ENCODE results near the gene KCNG3.

KCNG3 gene, protein sequence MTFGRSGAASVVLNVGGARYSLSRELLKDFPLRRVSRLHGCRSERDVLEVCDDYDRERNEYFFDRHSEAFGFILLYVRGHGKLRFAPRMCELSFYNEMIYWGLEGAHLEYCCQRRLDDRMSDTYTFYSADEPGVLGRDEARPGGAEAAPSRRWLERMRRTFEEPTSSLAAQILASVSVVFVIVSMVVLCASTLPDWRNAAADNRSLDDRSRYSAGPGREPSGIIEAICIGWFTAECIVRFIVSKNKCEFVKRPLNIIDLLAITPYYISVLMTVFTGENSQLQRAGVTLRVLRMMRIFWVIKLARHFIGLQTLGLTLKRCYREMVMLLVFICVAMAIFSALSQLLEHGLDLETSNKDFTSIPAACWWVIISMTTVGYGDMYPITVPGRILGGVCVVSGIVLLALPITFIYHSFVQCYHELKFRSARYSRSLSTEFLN

DNA sequence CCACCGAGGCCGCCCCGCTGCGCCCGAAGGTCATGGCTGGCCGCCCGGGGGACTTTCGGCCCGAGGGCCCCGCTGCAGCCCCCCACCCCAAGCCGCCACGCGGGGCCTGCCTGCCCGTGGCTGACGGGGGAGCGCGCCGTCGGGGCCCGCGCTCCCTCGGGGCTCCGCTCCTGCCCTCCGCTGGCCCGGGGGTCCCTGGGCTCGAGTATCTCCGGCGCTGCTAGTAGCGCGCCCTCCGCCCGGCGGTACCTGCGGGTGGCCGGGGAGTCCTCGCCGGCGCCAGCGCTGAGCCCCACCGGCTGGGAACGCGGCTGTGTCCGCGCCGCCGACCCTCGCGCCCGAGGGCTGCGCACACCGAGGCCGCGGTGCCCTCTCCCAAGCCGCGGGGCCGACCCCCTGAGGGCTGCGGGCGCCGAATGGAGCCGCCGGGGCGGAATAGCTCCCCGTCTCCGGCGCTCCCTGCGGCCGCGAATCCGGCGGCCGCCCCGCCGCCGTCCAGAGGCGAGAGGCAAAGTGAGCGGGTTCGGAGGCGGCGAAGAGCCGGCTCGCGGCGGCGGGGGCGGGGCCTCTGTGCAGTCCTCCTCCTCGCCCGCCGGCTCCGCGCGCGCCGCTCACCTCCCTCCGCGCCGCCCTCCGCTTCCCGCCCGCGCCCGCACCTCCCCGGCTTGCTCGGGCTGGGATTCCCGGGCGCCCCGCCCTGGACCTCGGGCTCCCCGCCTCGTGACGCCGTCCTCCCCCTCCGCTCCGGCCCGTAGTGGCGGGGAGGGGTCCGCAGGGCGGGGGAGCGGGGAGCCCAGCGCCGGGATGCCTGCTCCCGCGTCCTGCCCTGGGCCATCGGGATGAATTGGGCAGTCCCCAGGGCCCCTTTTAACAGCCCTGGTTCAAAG, at the start of gene KCNG3:
Gene KCNG3, minus strand, starts transcription at position 515 of the 887 bp plus-strand sequence. Its CDS starts 481 bp downstream, at position 34.
- H3K9me3 ChIP-seq (ENCODE audit: control insufficient read depth, low read length): no peaks in the 10 kb centered on the region
- H3K27me3 ChIP-seq (ENCODE audit: control insufficient read depth, insufficient read depth, low read length): peaks cover 26% of the 10 kb centered on the region
- no peaks in the 10 kb centered on the region for H3K4me1 ChIP-seq (ENCODE audit: control insufficient read depth, insufficient read depth, low read length)
- no peaks in the 10 kb centered on the region for H3K36me3 ChIP-seq (ENCODE audit: control insufficient read depth, insufficient read depth, low read length)
- H3K4me3 ChIP-seq (ENCODE audit: low read length): no peak within 1 kb of the TSS
- no peak within 1 kb of the TSS for H3K9ac ChIP-seq (ENCODE audit: low read length)

DNA sequence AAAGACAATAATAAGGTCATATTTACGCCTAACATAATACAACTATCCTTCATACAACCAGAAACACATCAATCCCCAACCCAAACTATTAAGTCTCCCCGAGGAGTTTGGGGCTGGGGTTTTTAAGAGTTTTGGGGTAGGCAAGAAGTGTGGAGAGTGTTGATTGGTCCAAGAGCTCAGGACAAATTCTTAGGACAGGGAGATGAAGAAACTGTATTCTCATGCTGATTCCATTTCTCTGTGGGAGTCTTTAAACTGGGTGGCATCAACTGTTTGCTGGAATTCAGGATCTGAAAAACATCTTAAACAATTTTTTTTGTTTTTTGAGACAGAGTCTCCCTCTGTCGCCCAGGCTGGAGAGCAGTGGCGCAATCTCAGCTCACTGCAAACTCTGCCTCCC, 49.1 kb upstream of the KCNG3 start:
- Histone ChIP-seq H3K36me3 (ENCODE audit: control insufficient read depth, insufficient read depth, low read length) (no peaks in the 10 kb centered on the region), H3K4me1 (ENCODE audit: control insufficient read depth, insufficient read depth, low read length) (no peaks in the 10 kb centered on the region), H3K9ac (ENCODE audit: low read length) (no peak overlapping the region), H3K4me3 (ENCODE audit: low read length) (no peak overlapping the region), H3K27me3 (ENCODE audit: control insufficient read depth, insufficient read depth, low read length) (no peaks in the 10 kb centered on the region), H3K9me3 (ENCODE audit: control insufficient read depth, low read length) (no peaks in the 10 kb centered on the region)

DNA sequence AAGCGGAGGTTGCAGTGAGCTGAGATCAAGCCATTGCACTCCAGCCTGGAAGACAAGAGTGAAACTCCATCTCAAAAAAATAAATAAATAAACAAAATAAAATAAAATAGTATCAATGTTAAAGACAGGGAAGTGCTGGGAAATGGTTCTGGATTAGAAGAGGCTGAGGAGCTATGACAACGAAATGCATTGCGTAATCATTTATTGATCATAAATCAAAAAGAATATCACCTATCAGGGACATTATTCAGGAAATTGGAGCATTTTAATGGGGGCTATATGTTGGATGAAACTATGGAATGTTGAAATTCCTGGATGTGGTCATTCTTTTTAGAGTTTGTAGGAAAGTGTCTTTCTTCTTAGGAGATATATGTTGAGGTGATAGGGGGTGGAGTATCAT, 43.7 kb upstream of the KCNG3 start:
- H3K36me3 ChIP-seq (ENCODE audit: control insufficient read depth, insufficient read depth, low read length): no peaks in the 10 kb centered on the region
- H3K9ac ChIP-seq (ENCODE audit: low read length): no peak overlapping the region
- no peaks in the 10 kb centered on the region for H3K27me3 ChIP-seq (ENCODE audit: control insufficient read depth, insufficient read depth, low read length)
- H3K4me3 ChIP-seq (ENCODE audit: low read length): no peak overlapping the region
- no peaks in the 10 kb centered on the region for H3K4me1 ChIP-seq (ENCODE audit: control insufficient read depth, insufficient read depth, low read length)
- H3K9me3 ChIP-seq (ENCODE audit: control insufficient read depth, low read length): no peaks in the 10 kb centered on the region

DNA sequence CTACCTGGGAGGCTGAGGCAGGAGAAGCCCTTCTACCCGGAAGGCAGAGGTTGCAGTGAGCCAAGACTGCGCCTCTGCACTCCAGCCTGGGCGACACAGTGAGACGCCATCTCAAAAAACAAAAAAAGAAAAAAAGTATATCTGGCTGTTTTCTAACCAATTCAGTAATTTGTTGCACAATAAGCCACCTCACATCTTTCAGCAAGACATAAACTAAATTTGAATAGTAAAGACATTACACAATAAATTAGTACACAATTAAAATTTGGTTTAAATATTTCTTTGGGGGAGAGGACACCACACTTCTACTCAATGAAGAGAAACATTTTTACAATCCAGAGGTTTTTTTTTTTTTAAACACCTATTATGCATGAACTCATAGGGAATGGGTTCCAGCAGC, 38.6 kb upstream of the KCNG3 start:
- H3K4me1 ChIP-seq (ENCODE audit: control insufficient read depth, insufficient read depth, low read length): no peaks in the 10 kb centered on the region
- H3K4me3 ChIP-seq (ENCODE audit: low read length): no peak overlapping the region
- no peak overlapping the region for H3K9ac ChIP-seq (ENCODE audit: low read length)
- no peaks in the 10 kb centered on the region for H3K27me3 ChIP-seq (ENCODE audit: control insufficient read depth, insufficient read depth, low read length)
- H3K36me3 ChIP-seq (ENCODE audit: control insufficient read depth, insufficient read depth, low read length): no peaks in the 10 kb centered on the region
- H3K9me3 ChIP-seq (ENCODE audit: control insufficient read depth, low read length): no peaks in the 10 kb centered on the region

DNA sequence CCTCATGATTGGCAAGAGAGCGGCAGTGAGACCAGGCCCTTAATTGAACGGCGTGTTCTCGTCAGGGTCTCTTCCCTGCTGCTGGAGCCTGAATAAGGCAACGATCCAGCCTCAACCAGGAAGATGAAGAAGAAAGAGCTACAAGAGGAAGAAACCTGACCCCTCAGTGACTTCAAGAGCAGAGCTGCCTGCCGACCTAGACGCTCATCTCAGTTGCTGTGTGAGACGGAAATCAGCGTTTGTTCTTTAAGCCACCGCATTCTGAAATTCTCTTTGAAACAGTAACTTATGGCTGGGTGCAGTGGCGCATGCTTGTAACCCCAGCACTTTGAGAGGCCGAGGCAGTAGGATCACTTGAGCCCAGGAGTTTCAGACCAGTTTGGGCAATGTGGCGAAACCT, 29.6 kb upstream of the KCNG3 start:
- H3K9ac ChIP-seq (ENCODE audit: low read length): no peak overlapping the region
- no peaks in the 10 kb centered on the region for H3K4me1 ChIP-seq (ENCODE audit: control insufficient read depth, insufficient read depth, low read length)
- H3K36me3 ChIP-seq (ENCODE audit: control insufficient read depth, insufficient read depth, low read length): no peaks in the 10 kb centered on the region
- no peaks in the 10 kb centered on the region for H3K9me3 ChIP-seq (ENCODE audit: control insufficient read depth, low read length)
- H3K27me3 ChIP-seq (ENCODE audit: control insufficient read depth, insufficient read depth, low read length): no peaks in the 10 kb centered on the region
- no peak overlapping the region for H3K4me3 ChIP-seq (ENCODE audit: low read length)

DNA sequence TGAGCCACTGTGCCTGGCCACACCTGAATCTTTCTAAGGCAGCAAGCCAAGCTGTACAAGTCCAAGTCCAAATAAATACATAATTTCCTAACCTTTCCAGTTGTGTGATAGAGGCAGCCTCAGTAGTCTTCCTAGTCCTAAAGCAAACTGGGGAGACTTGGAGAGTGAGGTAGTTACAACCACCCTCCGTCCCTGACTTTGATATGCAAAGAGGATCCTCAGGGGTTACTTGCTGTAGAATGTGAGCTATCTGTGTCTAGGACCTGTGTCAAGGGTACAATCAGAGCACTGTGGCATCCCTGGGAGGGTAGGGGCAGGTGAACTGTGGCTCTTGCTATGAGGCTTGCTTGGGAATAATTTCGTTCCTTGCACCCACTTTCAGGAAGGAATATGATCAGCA, 28.3 kb upstream of the KCNG3 start:
- Histone ChIP-seq H3K4me3 (ENCODE audit: low read length) (no peak overlapping the region), H3K9me3 (ENCODE audit: control insufficient read depth, low read length) (no peaks in the 10 kb centered on the region), H3K36me3 (ENCODE audit: control insufficient read depth, insufficient read depth, low read length) (no peaks in the 10 kb centered on the region), H3K9ac (ENCODE audit: low read length) (no peak overlapping the region), H3K27me3 (ENCODE audit: control insufficient read depth, insufficient read depth, low read length) (no peaks in the 10 kb centered on the region), H3K4me1 (ENCODE audit: control insufficient read depth, insufficient read depth, low read length) (no peaks in the 10 kb centered on the region)

DNA sequence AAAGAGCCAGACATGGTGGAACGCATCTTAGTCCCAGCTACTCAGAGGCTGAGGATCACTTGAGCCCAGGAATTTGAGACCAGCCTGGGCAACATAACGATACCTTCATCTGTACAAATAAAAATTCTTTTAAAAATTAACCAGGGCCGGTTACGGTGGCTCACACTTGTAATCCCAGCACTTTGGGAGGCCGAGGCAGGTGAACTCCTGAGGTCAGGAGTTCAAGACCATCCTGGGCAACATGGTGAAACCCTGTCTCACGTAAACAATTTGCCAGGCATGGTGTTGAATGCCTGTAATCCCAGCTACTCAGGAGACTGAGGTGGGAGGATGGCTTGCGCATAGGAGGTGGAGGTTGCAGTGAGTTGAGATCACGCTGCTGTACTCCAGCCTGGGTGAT, 25.8 kb upstream of the KCNG3 start:
- no peaks in the 10 kb centered on the region for H3K27me3 ChIP-seq (ENCODE audit: control insufficient read depth, insufficient read depth, low read length)
- H3K4me3 ChIP-seq (ENCODE audit: low read length): no peak overlapping the region
- no peaks in the 10 kb centered on the region for H3K4me1 ChIP-seq (ENCODE audit: control insufficient read depth, insufficient read depth, low read length)
- H3K9ac ChIP-seq (ENCODE audit: low read length): no peak overlapping the region
- H3K9me3 ChIP-seq (ENCODE audit: control insufficient read depth, low read length): no peaks in the 10 kb centered on the region
- H3K36me3 ChIP-seq (ENCODE audit: control insufficient read depth, insufficient read depth, low read length): no peaks in the 10 kb centered on the region

DNA sequence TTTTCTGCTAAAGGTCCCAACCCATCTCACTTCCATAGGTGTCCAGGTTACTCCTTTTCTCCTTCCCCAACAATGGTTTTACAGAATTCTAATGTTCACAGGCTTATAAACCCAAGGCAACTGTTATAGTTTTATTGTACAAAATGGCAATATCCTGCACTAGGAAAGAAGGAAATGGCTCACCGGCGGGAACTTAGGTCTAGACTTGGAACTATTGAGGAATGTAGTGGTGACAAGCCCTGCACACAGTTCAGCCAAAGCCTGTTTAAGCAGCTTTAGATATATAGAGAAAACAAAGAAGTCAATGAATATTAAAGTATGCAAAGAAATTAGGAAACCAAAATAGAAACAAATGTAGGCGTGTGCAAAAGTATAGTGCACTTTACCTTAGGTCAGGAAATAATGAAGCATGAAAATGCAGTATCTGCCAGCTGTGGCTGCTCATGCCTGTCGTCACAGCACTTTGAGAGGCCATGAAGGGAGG, 22.7 kb upstream of the KCNG3 start:
- no peaks in the 10 kb centered on the region for H3K9me3 ChIP-seq (ENCODE audit: control insufficient read depth, low read length)
- H3K4me1 ChIP-seq (ENCODE audit: control insufficient read depth, insufficient read depth, low read length): no peaks in the 10 kb centered on the region
- no peak overlapping the region for H3K4me3 ChIP-seq (ENCODE audit: low read length)

DNA sequence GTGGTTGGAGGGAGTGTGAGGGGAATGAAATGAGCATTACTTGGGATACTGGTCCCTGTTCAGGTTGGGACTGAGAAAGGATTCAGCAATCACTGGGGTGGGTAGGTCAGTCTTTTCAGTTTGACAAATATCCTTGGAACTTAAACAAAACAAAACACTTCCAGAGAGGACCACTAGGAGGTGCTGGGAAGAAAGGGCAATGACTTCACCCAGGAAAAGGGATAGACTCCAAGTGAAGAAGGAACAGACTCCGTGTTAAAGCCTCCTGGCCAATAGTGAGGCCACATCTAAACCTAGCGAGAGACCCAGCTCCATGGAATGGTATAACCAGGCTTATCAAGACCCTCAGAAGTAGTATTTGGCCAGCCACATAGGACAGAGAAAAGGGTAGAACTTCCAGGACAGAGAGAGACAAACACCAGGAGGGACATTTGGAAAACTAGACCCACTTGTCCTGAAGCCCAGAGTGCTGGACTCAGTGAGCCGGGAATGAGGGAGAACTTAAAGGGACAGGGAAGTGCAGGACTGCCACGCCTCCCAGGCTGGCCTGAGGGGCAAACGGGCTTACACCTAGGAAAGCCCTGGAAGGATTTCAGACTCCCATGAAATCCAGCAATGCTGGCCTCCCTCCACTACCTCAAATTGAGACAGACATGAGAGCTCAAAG, 19.6 kb upstream of the KCNG3 start:
- no peaks in the 10 kb centered on the region for H3K27me3 ChIP-seq (ENCODE audit: control insufficient read depth, insufficient read depth, low read length)
- no peaks in the 10 kb centered on the region for H3K4me1 ChIP-seq (ENCODE audit: control insufficient read depth, insufficient read depth, low read length)
- H3K9ac ChIP-seq (ENCODE audit: low read length): peak overlapping the region; percentile 22
- H3K36me3 ChIP-seq (ENCODE audit: control insufficient read depth, insufficient read depth, low read length): no peaks in the 10 kb centered on the region
- no peak overlapping the region for H3K4me3 ChIP-seq (ENCODE audit: low read length)
- H3K9me3 ChIP-seq (ENCODE audit: control insufficient read depth, low read length): no peaks in the 10 kb centered on the region

More for the DNA sequence above, 22.7 kb upstream of the KCNG3 start:
- Histone ChIP-seq H3K9ac (ENCODE audit: low read length) (no peak overlapping the region), H3K36me3 (ENCODE audit: control insufficient read depth, insufficient read depth, low read length) (no peaks in the 10 kb centered on the region), H3K27me3 (ENCODE audit: control insufficient read depth, insufficient read depth, low read length) (no peaks in the 10 kb centered on the region)

DNA sequence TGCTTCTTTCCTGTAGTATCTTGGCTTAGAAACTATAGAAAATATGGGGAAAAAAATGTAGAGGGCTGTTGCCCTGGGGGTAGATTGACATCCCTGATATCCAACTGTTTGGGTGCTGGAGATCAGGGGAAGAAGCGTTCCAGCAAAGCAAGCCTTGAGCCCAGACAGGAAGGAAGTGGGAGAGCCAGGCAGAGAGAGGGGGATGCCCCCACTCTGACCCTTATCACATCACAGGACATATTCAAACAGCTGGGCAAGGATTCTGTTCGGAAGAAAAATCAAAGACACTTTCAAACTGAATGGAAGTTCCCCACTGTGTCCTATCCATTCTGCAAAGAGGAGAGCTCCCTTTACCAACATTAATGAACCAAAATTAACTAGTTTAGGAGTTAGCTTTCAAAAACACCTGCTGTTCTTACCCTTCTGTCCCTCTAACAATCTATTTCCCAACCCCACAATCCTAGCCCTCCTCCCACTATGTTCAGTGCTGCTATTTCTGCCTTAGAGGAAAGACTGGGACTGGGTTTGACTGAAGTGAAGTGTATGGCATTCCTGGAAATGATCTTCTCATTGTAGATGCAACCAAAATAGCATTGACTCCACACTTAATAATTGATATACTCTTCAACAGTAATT, 16.9 kb upstream of the KCNG3 start:
- H3K4me3 ChIP-seq (ENCODE audit: low read length): no peak overlapping the region
- H3K36me3 ChIP-seq (ENCODE audit: control insufficient read depth, insufficient read depth, low read length): no peaks in the 10 kb centered on the region
- no peak overlapping the region for H3K9ac ChIP-seq (ENCODE audit: low read length)
- H3K9me3 ChIP-seq (ENCODE audit: control insufficient read depth, low read length): no peaks in the 10 kb centered on the region
- no peaks in the 10 kb centered on the region for H3K27me3 ChIP-seq (ENCODE audit: control insufficient read depth, insufficient read depth, low read length)
- no peaks in the 10 kb centered on the region for H3K4me1 ChIP-seq (ENCODE audit: control insufficient read depth, insufficient read depth, low read length)

DNA sequence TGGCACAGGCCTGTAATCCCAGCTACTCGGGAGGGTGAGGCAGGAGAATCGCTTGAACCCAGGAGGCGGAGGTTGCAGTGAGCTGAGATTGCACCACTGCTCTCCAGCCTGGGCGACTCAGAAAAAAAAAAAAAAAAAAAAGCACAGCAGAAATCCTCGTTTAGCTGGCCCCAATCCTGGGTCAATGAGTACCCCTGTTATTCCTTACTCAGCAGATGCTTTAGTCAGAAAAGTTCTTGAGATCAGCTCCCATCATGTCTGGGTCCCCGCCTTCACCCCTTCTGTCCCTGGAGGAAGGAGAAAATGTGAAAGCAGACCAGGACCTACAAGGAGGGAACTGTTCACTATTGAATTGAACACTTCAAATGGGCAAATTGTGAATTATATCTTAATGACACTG, 16.4 kb upstream of the KCNG3 start:
- H3K4me3 ChIP-seq (ENCODE audit: low read length): no peak overlapping the region
- H3K9ac ChIP-seq (ENCODE audit: low read length): no peak overlapping the region
- H3K36me3 ChIP-seq (ENCODE audit: control insufficient read depth, insufficient read depth, low read length): no peaks in the 10 kb centered on the region
- no peaks in the 10 kb centered on the region for H3K4me1 ChIP-seq (ENCODE audit: control insufficient read depth, insufficient read depth, low read length)
- H3K27me3 ChIP-seq (ENCODE audit: control insufficient read depth, insufficient read depth, low read length): no peaks in the 10 kb centered on the region
- no peaks in the 10 kb centered on the region for H3K9me3 ChIP-seq (ENCODE audit: control insufficient read depth, low read length)
